ENCODE results near the gene TTC14. TPM values are rescaled to one million over a fixed set of nuclear protein-coding genes. Genes with fewer than 3 reads are reported as not detected.

TTC14 gene
- total and polyA plus RNA-seq, 4 donors = 5.3 to 34.5 (median 13.2) TPM

- TF ChIP-seq ATF3 (IDR thresholded peaks at IDR 0.05) (no peak), TAF1 (conservative IDR thresholded peaks at IDR 0.05) (no peak), RAD21 (IDR thresholded peaks at IDR 0.05) (no peak), RXRA (IDR thresholded peaks at IDR 0.05) (no peak)
Observed at GRCh38 chr3:180571831-180572598, 29.9 kb upstream of the TTC14 start (continued).

- no peaks in the 10 kb centered on the region for H3K36me3 ChIP-seq (ENCODE audit: control insufficient read depth in 4 of 4, insufficient read depth in 3 of 4, low read depth in 1 of 4, low read length in 3 of 4)
- H3K27me3 ChIP-seq (ENCODE audit: control insufficient read depth in 4 of 4, insufficient read depth in 4 of 4, low read length in 3 of 4) = no peaks in the 10 kb centered on the region
- DNase-seq (ENCODE audit: low spot score) = no peak
- peaks cover 0 to 1% (median 0%) of the 10 kb centered on the region in 4 donors for H3K9me3 ChIP-seq (ENCODE audit: control insufficient read depth in 4 of 4, low read length in 3 of 4)
- WGBS = 69% methylated on average over 3 of the region's 3 CpGs
- H3K4me3 ChIP-seq (ENCODE audit: low read depth in 1 of 3, low read length in 3 of 3) = no peak overlapping the region
- H3K27ac ChIP-seq (ENCODE audit: low read depth in 1 of 2, low read length in 2 of 2) = no peak overlapping the region
- no peaks in the 10 kb centered on the region for H3K4me1 ChIP-seq (ENCODE audit: control insufficient read depth in 4 of 4, insufficient read depth in 4 of 4, low read length in 3 of 4)
- TF ChIP-seq NR2F2 (IDR thresholded peaks at IDR 0.05) (no peak), HNF4A (conservative IDR thresholded peaks at IDR 0.05) (no peak), TAF1 (conservative IDR thresholded peaks at IDR 0.05) (no peak), MAX (IDR thresholded peaks at IDR 0.05) (no peak), CTCF (IDR thresholded peaks at IDR 0.05; ENCODE audit: low read depth, low read length, missing input control) (no peak), REST (IDR thresholded peaks at IDR 0.05) (no peak), FOXA2 (IDR thresholded peaks at IDR 0.05) (no peak), SP1 (IDR thresholded peaks at IDR 0.05) (no peak), FOXA1 (IDR thresholded peaks at IDR 0.05) (no peak), EGR1 (IDR thresholded peaks at IDR 0.05; ENCODE audit: low read depth in 2 of 2) (no peak), JUND (IDR thresholded peaks at IDR 0.05) (no peak), HNF4G (IDR thresholded peaks at IDR 0.05) (no peak), ATF3 (IDR thresholded peaks at IDR 0.05) (no peak), YY1 (IDR thresholded peaks at IDR 0.05) (no peak), GABPA (IDR thresholded peaks at IDR 0.05 in 1 of 2, conservative IDR thresholded peaks at IDR 0.05 in 1 of 2) (no peak), ZBTB33 (IDR thresholded peaks at IDR 0.05) (no peak), RXRA (IDR thresholded peaks at IDR 0.05) (no peak)
- H3K9ac ChIP-seq (ENCODE audit: low read depth in 1 of 2, low read length in 2 of 2) = no peak overlapping the region
Observed at GRCh38 chr3:180575571-180575970, 26.4 kb upstream of the TTC14 start.
